HG03378 (cell line): ENCODE results near the gene OXLD1.
"Not testable (repeated sequence)": the region's sequence is repeated elsewhere in the genome, so short reads cannot be mapped to it uniquely, and the experiment has no call there.

Experiments
- ATAC-seq: cut with Tn5 transposase; IDR thresholded peaks from one replicate; pipeline ENCODE4 v1.9.1; 2021; ENCODE audit warnings: mild to moderate bottlenecking, moderate library complexity; ENCODE audit not compliant: unreplicated experiment

Gene OXLD1

GRCh38 chr17:81621494-81622130 lies 44.8 kb downstream of the OXLD1 start:
- no peak for ATAC-seq

GRCh38 chr17:81618307-81618706 lies 48.1 kb downstream of the OXLD1 start:
- not testable (repeated sequence) for ATAC-seq

- no peak for ATAC-seq
Measured at GRCh38 chr17:81616877-81617276, 49.5 kb downstream of the OXLD1 start.

GRCh38 chr17:81615401-81615930 lies 50.9 kb downstream of the OXLD1 start:
- no peak for ATAC-seq
